ENCODE measurements around the gene ENOX1.

The ENOX1 gene

DNA sequence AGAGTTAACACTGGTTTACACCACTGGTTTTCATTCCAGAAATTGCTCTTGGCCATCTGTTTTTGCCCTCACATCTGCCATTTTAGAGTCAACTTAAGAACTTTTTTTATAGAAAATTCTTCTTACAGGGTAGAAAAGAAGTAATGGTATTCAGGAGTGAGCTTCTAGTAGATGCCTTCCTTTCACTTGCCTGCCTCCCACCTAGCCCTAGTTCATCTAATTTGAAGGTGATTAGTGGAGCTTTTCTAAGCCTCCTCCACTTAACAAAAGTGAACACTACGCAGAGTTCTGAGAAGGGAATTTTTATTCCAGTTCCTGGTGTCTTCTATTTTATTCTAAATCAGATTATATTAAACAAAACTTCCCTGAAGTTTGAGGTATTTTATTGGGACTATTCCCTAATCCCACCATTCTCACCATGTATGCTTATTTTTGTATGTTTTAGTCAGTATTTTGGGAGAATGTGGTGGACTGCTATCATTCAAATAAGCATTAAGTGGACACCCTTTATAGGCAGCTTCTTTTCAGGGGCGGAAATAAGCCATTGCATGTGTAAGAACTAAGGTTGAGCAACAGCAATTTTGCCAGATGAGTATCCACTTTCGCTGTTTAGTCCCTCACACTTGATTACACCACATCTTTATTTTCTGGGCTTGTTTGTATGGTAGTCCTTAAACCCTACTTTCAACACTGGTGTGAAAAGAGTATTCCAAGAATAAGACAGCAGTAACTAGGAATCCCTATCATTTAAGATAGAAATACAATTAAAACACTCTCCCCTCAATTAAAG, 156.9 kb downstream of the ENOX1 start:
- TF ChIP-seq, protein P1, sequence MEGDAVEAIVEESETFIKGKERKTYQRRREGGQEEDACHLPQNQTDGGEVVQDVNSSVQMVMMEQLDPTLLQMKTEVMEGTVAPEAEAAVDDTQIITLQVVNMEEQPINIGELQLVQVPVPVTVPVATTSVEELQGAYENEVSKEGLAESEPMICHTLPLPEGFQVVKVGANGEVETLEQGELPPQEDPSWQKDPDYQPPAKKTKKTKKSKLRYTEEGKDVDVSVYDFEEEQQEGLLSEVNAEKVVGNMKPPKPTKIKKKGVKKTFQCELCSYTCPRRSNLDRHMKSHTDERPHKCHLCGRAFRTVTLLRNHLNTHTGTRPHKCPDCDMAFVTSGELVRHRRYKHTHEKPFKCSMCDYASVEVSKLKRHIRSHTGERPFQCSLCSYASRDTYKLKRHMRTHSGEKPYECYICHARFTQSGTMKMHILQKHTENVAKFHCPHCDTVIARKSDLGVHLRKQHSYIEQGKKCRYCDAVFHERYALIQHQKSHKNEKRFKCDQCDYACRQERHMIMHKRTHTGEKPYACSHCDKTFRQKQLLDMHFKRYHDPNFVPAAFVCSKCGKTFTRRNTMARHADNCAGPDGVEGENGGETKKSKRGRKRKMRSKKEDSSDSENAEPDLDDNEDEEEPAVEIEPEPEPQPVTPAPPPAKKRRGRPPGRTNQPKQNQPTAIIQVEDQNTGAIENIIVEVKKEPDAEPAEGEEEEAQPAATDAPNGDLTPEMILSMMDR (IDR thresholded peaks at IDR 0.05), result no peak

DNA sequence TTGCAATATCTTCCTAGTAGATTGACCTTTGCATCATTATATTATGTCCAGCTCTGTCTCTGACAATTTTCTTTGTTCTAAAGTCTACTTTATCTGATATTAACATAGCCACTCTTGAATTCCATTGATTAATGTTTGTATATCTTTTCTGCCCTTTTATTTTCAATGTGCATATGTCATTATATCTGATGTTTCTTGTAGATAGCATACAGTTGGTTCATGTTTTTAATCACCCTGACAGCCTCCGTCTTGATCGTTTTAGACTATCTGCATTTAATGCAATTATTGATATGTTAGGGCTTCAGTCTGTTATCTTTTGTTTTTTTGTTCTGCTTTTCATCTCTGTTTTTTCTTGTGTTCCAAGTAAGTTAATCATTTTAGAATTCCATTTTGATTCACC, 159.8 kb downstream of the ENOX1 start:
- TF ChIP-seq, protein P1 (IDR thresholded peaks at IDR 0.05), result no peak

DNA sequence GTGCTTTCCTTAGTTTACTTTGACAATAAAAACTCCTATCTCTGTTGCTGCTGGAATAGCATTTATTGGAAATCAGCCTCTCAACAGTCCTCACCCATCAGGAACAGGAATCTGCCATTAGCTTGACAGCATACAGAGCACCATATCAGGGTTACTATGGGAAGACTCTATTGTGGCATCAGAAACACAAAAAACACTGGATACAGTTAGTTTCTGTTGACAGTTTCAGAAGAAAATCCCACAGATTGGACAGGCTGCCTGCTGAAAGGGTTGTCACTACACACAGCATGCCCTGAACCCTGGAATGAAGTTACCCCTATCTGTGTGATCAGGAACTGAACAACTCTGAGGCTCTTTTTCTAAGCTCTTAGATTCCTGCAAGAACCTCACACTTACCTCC, 172.7 kb downstream of the ENOX1 start:
- TF ChIP-seq, protein P1 (IDR thresholded peaks at IDR 0.05), result no peak

DNA sequence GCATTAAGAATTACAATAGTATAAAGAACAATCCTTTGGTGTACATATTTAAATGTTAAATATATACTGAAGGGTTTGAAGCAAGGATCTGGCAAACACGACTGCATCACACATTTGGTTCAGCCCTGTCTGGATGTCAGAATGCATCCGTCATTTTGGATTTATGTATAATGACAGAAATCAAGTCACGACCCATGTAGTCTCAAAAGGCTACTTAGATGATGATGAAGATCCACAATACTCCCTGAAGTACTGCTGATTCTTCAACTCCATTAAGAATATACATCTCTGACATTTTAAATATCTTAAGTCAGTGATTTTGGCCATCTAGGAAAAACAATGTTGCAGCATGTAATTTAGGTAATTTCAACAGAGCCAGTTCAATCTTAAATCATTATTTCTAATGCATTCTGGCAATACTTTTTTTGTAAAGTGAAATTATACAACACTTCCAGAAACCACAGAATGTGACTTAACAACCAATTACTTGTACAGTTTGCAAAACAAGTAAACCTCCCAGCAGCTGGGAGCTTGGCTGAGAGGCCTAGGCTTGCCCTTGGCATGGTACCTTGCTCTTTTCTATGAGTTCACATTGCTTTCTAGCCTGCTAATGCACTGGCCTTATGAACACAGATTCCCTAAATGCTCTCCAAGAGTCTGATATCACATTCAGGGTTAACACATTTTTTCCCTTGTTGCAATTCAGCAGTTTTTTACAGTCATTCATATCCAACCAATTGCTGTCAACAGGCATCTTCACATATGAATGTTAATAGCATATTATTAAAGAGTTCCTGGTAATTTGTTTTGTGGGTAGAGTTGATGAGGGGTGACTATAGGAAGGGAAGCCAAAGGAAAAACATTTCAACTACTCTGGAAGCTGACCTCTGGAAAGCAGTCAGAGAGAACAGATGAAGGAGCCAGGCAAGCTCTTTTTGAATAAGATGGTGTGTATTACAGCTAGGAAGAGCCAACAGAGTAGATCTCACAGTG, 175.2 kb downstream of the ENOX1 start:
- TF ChIP-seq, protein P1 (IDR thresholded peaks at IDR 0.05), result no peak

DNA sequence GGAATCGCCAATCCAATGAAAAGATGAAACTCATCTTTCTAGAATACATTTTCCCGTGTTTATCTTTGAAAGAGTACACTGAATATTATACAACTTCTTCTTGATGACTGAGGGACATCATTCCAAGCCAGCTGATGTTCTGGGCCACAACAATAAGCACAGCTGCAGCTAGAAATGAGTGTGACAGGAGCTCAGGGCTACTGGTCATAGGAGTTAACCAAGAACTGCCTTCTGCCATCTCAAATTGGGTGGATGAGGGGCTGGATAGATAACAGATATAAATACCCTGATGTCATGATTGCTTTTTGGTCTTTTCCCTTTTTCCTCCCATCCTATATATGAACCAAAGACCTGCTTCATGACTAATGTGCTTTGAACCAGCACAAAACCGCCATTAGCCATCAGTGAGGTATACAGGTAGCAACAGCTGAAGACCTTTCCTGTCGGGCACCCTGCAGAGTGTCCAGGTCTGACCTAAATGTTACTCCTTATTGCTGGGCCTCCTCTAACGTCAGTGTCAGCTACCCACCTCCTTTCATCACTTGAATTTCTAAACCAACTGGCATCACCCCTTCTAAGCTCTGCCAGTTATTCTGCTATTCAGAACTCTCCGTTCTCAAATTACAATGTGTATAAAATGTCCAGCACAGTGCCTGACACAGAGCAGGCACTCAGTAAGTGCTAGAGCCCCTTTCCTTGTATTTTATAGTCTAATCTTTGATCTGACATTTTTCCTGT, 178.2 kb downstream of the ENOX1 start:
- TF ChIP-seq, protein P1 (IDR thresholded peaks at IDR 0.05), result no peak

DNA sequence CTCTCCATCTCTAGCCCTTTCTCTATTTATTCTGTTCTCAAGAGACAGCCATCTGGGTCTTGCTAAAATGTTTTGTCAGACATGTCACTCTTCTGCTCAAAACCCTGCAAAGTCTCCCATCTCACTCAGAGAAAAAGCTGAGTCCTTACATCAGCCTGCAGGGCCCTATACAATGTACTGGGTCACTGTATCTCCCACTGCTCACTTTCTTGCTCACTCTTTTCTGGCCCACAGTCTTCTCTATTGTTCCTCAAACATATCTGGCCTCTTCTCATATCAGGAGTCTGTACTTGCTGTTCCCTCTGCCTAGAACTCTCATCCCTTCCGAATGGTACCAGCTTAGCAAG, 189.2 kb downstream of the ENOX1 start:
- TF ChIP-seq, protein P1 (IDR thresholded peaks at IDR 0.05), result no peak

DNA sequence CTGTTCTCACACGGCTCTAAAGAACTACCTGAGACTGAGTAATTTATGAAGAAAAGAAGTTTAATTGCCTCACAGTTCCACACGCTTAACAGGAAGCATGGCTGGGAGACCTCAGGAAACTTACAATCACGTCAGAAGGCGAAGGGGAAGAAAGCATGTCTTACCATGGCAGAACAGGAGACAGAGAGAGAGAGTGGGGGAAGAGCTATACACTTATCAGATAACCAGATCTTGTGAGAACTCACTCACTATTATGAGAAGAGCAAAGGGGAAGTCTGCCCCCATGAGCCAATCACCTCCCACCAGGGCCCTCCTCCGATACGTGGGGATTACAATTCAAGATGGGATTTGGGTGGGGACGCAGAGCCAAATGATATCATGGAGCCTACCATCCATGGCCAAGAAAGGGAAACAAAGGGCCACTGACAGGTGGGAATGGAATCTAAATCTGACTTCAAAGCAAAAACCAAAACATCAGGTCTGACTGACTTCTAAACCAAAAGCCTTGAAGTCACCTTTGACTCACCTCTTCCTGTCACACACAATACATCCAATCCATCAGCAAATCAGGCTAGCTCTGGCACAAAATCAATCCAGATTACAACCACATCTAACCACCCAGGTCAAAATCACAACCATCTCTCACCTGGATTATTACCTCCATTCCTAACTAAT, 189.7 kb downstream of the ENOX1 start:
- TF ChIP-seq, protein P1 (IDR thresholded peaks at IDR 0.05), result no peak

Measured in LNCAP (cell line).